T-helper 2 cell treated with Interferon-gamma antibody and Interleukin-4, amounts not matched to agents 5 μg/mL and 100 μg/mL, for 36 hours (primary cell): ENCODE data around the gene MLEC.
"Not testable (repeated sequence)": the region's sequence is repeated elsewhere in the genome, so short reads cannot be mapped to it uniquely, and the experiment has no call there.

Experiments
- DNase-seq: peaks from one replicate; pipeline ENCODE4 v3.0.0; 2021; ENCODE audit warnings: low spot score
- H3K27ac Mint-ChIP-seq: one replicate; pipeline ENCODE4 v1.8.0; 2021; ENCODE audit warnings: mild to moderate bottlenecking, mixed read lengths
- H3K27me3 Mint-ChIP-seq: one replicate; pipeline ENCODE4 v1.8.0; 2021; ENCODE audit warnings: low read depth, mixed read lengths
- H3K36me3 Mint-ChIP-seq: one replicate; pipeline ENCODE4 v1.8.0; 2021; ENCODE audit warnings: low read depth, mixed read lengths
- H3K4me1 Mint-ChIP-seq: one replicate; pipeline ENCODE4 v1.8.0; 2021; ENCODE audit warnings: low read depth, mixed read lengths
- H3K4me3 Mint-ChIP-seq: one replicate; pipeline ENCODE4 v1.8.0; 2022; ENCODE audit warnings: mild to moderate bottlenecking, moderate library complexity, mixed read lengths
- H3K9me3 Mint-ChIP-seq: one replicate; pipeline ENCODE4 v1.8.0; 2021; ENCODE audit warnings: mixed read lengths

The MLEC gene

DNA sequence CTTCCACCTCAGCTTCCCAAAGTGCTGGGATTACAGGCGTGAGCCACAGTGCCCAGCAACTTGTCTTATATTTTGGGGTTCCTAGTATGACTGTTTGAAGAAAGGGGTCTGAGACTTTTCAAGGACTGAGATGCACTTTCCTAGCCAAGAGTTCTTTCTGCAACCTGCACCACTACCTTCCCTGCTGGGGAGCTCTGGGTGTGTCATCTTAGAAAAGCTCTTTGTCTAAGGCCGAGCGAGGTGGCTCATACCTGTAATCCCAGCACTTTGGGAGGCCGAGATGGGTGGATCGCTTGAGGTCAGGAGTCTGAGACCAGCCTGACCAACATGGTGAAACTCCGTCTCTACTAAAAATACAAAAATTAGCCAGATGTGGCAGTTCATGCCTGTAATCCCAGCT is 16.7 kb upstream of the MLEC start:
- not testable (repeated sequence) for H3K4me3 Mint-ChIP-seq, H3K4me1 Mint-ChIP-seq, H3K27ac Mint-ChIP-seq, H3K9me3 Mint-ChIP-seq, DNase-seq, H3K36me3 Mint-ChIP-seq, H3K27me3 Mint-ChIP-seq

DNA sequence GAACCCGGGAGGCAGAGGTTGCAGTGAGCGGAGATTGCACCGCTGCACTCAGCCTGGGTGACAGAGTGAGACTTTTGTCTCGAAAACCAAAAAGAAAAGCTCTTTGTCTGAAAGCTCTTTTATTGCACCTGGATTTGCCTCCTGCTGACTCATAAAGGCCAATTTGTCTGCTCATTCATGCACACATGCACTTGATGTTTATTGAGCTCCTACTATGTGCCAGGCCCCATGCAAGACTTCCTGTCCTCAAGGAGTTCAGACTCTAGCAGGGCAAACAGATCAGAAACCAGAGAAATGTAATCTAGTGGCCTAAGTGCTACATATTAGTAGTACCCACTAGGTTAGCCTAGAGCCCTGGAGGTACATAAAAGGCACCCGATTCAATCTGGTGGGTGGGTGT is 16.3 kb upstream of the MLEC start:
- DNase-seq = no peak
- no peak overlapping the region for H3K27ac Mint-ChIP-seq
- H3K4me3 Mint-ChIP-seq = no peak overlapping the region
- peaks cover 2% of the 10 kb centered on the region for H3K4me1 Mint-ChIP-seq
- H3K27me3 Mint-ChIP-seq = no peaks in the 10 kb centered on the region
- H3K36me3 Mint-ChIP-seq = no peaks in the 10 kb centered on the region
- no peaks in the 10 kb centered on the region for H3K9me3 Mint-ChIP-seq

DNA sequence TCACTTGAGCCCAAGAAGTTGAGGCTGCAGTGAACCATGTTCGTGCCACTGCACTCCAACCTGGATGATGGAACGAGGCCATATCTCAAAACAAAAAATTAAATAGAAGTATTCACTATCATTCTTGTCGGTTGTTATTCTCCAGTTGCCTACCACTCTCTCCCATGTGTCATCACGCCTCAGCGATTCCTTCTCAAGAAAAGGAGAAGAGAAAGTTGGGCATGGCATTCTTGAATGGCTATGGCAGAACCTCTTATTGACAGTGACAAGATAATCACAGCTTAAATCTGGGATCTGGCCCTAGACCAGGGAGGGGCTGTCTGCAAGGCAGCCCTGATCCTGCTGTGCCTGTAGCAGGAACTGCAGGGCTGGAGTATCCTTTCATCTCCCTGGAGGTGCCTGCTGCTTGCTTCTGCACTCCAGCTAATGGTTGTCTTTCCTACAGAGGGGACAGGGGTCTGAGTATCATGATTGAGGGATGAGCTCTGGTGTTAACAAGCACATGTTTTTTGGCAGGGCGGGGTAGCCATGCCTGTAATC is 12.8 kb upstream of the MLEC start:
- no peak overlapping the region for H3K4me3 Mint-ChIP-seq
- no peak overlapping the region for H3K27ac Mint-ChIP-seq
- no peaks in the 10 kb centered on the region for H3K9me3 Mint-ChIP-seq
- H3K4me1 Mint-ChIP-seq = peaks cover 15% of the 10 kb centered on the region
- H3K36me3 Mint-ChIP-seq = no peaks in the 10 kb centered on the region
- no peaks in the 10 kb centered on the region for H3K27me3 Mint-ChIP-seq
- no peak for DNase-seq

DNA sequence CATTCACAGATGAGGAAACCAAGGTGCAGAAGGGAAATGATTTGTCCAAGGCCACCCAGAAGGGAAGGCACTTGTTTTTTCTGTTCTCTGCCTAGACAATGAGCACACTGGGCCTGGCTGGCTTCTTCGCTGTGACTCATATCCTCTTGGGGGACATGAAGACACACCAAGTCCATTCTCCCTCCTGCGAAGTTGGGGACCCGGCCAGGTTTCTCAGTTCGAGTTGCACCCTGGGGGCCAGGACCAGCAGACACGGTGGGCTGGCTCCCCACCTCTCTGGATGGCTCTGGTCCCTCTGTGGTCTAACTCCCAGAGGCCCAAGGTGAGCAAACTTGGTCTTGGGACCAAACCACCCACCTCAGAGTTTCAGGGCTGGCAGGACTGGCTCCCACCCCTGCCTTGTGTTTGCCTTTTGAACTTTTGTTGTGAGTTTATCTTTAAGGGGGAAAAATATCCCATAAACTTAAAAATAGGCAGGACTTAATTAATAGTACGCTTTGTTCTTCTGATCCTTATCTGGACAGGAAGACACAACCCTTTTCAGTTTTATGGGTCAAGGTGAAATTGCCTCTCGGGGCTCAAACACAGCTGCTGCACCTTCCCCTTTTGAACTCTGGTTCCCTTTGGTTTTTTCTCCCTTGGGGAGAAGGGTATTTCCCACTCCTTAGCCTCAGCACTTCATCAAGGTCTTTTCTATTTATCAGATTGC is 9.0 kb upstream of the MLEC start:
- DNase-seq = peak; percentile 18
- peaks cover 18% of the 10 kb centered on the region for H3K4me1 Mint-ChIP-seq
- H3K27me3 Mint-ChIP-seq = no peaks in the 10 kb centered on the region
- H3K27ac Mint-ChIP-seq = peak overlapping the region; percentile 72
- no peaks in the 10 kb centered on the region for H3K9me3 Mint-ChIP-seq
- H3K4me3 Mint-ChIP-seq = peak overlapping the region; percentile 55
- H3K36me3 Mint-ChIP-seq = no peaks in the 10 kb centered on the region

DNA sequence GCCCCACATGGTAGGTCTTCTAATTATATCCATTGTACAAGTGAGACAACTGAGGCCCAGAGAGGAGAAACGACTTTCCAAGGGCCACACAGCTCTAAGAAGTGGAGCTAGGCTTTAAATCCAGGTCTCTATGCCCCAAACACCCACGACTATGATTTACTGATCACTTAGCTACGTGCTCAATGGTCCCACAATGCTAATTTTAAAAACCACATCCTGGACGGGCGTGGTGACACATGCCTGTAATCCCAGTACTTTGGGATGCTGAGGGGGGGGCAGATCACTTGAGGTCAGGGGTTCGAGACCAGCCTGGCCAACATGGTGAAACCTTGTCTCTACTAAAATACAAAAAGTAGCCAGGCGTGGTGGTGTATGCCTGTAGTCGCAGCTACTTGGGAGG is 8.4 kb upstream of the MLEC start:
- DNase-seq = no peak
- H3K36me3 Mint-ChIP-seq = no peaks in the 10 kb centered on the region
- no peaks in the 10 kb centered on the region for H3K9me3 Mint-ChIP-seq
- H3K4me3 Mint-ChIP-seq = peak overlapping the region; percentile 42
- H3K4me1 Mint-ChIP-seq = peaks cover 17% of the 10 kb centered on the region
- peak overlapping the region; percentile 57 for H3K27ac Mint-ChIP-seq
- no peaks in the 10 kb centered on the region for H3K27me3 Mint-ChIP-seq

DNA sequence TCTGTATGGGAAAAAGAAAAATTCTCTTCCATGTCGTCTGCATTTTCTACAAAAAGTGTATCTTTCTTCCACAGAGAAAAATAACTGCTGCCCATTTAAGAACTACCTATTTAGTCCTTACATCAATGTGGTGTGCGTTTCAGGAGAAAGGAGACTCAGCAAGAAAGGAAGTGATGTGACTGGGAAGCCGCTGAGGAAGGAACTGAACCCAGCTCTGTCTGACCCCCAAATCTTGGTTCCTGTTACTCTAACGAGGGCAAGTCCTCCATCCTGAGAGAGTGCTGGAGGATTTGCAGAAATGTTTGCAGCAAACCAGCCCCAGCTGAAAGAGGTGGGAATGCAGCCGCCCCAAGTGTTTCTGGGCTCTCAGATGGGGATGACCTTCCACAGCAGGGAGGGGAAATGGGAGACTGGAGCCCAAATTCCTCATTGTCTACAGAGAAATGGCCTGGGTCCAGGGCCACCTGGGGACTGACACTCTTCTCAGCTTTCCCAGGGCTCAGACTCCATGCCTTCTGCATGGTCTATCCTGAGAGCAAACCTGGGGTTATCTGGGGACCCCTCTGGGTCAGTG is 6.7 kb upstream of the MLEC start:
- Mint-ChIP-seq H3K36me3 (no peaks in the 10 kb centered on the region), H3K27ac (no peak overlapping the region), H3K9me3 (no peaks in the 10 kb centered on the region), H3K4me3 (no peak overlapping the region), H3K4me1 (peaks cover 25% of the 10 kb centered on the region), H3K27me3 (no peaks in the 10 kb centered on the region)
- DNase-seq = no peak

DNA sequence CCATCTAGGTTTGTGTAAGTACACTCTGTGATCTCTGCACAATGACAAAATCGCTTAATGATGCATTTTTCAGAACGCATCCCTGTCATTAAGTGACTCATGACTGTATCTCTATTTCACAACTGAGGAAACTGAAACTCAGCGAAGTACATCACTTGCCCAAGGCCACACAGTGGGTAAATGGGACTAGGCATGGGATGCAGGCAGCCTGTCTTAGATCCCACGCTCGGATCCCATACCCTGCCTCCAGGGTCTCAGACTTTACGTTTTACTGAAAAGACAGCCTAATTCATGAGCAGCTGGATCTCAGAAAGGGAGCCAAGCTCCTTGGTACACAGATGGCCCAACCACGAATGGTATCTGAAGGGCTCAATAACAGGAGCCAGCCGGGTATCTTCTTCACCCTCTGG is 2.4 kb upstream of the MLEC start:
- Mint-ChIP-seq H3K36me3 (peaks cover 3% of the 10 kb centered on the region), H3K4me3 (peak overlapping the region; percentile 66), H3K9me3 (no peaks in the 10 kb centered on the region), H3K27me3 (no peaks in the 10 kb centered on the region), H3K27ac (peak overlapping the region; percentile 81), H3K4me1 (peaks cover 33% of the 10 kb centered on the region)
- peak; percentile 15 for DNase-seq

DNA sequence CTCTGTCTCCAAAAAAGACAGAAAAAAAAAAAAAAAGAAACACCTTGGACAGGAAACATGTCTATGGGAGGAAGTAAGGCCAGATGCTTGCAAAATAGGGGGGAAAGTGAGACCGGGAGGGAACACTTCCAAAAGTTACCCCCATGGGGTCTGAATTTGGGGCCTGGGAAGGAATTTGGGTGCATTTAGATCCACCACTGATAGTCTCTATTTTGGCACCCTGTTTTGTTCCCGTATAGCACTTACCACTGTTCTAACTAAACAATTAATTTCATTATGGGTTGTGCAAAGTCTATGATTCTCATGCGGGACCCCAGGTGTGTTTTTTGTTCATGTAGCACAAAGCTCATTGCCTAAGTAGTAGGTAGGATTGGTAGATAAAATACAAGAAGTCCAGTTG is 1.4 kb upstream of the MLEC start:
- H3K36me3 Mint-ChIP-seq = peaks cover 3% of the 10 kb centered on the region
- H3K4me3 Mint-ChIP-seq = peak overlapping the region; percentile 91
- no peaks in the 10 kb centered on the region for H3K27me3 Mint-ChIP-seq
- peak overlapping the region; percentile 81 for H3K27ac Mint-ChIP-seq
- no peak for DNase-seq
- peaks cover 39% of the 10 kb centered on the region for H3K4me1 Mint-ChIP-seq
- no peaks in the 10 kb centered on the region for H3K9me3 Mint-ChIP-seq

DNA sequence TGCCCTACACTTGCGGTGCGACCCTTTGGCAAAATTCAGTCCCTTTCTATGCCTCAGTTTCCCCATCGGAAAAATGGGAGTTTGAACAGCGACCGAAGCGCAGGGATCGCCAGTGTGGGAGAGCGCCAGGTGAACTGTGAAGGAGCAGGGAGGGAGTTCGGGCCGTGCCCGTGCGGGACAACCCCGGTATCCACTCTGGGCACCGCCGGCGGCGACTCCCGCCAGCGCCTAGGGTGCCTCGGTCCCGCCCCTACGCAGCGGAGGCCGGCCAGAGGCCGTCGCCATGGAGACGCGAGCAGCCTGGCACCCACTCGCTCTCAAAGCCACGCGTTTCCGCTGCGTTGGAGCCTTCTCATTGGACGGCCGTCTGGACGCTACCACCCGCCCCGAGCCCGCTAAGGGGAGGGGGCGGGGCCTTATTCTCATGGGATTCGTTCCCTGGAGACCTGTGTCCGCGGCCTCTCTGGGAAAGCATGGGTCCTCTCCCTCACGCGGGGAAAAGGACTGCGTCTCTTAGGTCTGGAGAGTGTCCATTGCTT is 729 bp upstream of the MLEC start:
- Mint-ChIP-seq H3K9me3 (no peaks in the 10 kb centered on the region), H3K4me1 (peaks cover 45% of the 10 kb centered on the region), H3K4me3 (peak overlapping the region; percentile 91), H3K36me3 (peaks cover 5% of the 10 kb centered on the region), H3K27ac (peak overlapping the region; percentile 92), H3K27me3 (no peaks in the 10 kb centered on the region)
- DNase-seq = peak; percentile 98

DNA sequence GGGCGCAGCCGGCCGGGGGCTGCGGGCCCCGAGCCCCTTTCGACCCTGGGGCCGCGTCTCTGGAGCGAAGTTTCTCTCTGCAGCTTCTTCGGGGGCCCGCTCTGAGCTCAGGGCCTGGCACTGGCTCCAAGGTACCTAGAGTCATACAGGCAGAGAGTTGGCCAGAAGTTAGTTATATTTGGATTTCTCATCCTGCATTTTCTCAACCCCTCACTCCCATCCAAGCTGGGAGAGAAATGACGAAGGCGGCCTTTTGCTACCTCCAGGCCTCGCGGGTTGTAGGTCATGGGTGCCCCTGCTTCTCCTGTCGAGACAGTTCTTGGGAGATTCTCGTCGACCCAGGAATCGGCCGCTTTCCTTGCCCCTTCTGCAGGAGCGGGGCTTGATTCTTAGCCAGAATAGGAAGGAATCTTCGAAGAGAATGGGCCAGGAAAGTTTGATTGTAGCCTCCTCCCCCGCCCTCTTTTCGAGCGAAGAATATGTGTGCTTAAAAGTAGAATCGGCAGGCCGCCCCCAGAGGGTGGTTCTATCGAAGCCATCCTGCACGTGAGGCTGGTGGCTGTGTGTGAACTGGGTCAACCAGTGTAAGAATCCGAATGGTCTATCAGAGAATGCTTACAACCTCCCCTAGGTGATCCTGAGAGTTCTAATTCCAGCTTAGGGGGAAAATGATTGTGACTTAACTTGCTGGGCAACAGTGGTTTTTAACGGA is 785 bp downstream of the MLEC start:
- H3K36me3 Mint-ChIP-seq = peaks cover 12% of the 10 kb centered on the region
- H3K4me1 Mint-ChIP-seq = peaks cover 59% of the 10 kb centered on the region
- no peaks in the 10 kb centered on the region for H3K9me3 Mint-ChIP-seq
- H3K27me3 Mint-ChIP-seq = no peaks in the 10 kb centered on the region
- peak; percentile 28 for DNase-seq
- peak overlapping the region; percentile 58 for H3K27ac Mint-ChIP-seq
- H3K4me3 Mint-ChIP-seq = peak overlapping the region; percentile 92

DNA sequence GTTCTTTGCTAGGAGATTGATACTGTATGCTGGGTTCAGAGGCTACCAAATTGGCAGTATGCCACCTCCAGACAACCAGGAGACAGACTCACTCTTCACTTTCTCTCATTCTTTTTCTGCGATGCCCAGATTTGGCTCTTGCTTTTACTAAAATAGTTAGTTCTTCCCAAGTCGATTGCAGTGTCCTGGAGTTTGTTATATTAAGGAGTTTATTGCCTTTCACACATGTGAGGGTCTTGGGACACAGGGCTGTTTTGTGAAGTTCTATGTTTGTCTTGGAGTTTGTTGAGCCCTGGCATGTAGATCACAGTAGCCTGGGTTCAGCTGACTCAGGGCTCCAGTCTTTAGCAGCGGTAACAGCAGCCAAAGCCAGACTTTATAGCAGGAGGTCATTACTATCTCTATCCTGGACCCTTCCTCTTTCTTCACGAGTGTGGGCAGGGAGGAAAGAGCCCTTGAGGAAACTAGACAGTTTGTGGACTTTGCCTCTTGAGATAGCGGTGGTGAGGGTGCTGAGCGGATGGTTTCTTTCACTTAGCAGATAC is 1.6 kb downstream of the MLEC start:
- H3K9me3 Mint-ChIP-seq = no peaks in the 10 kb centered on the region
- no peaks in the 10 kb centered on the region for H3K27me3 Mint-ChIP-seq
- H3K4me3 Mint-ChIP-seq = peak overlapping the region; percentile 92
- peaks cover 15% of the 10 kb centered on the region for H3K36me3 Mint-ChIP-seq
- H3K4me1 Mint-ChIP-seq = peaks cover 64% of the 10 kb centered on the region
- peak overlapping the region; percentile 17 for H3K27ac Mint-ChIP-seq
- DNase-seq = no peak

DNA sequence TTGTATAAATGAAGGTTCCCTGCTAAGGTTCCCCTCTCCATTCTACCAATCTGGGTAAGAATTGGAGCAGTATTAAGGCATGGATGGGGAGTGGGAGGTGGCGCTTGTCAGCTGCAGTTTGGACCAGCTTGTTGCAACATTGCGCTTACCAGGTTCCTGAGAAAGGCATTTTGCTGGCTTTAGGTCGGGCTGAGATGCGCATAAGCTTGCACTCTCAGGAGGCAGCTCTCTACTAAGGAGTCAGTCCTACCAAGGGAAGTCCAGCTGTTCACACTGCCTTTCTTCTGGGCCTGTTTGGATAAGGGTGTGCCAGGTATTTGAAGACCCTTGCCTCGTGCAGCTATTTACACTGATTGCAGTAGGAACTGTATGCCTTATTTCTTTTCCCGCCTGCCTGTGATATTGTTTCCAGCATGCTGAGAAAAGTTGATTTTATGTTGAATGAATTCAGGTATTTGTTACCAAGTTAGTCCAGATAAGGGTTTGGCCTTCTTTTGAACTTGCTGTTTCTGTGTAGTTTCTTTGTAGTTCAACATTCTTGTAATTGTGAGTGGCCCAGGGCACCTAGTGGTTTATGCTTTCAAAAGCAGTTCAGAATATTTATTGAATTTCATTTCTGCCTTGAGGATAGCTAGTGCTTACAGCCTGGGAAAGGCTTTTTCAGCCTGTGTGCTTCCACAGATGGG is 2.6 kb downstream of the MLEC start:
- Mint-ChIP-seq H3K4me3 (peak overlapping the region; percentile 92), H3K4me1 (peaks cover 64% of the 10 kb centered on the region), H3K36me3 (peaks cover 22% of the 10 kb centered on the region), H3K27me3 (no peaks in the 10 kb centered on the region), H3K9me3 (no peaks in the 10 kb centered on the region), H3K27ac (no peak overlapping the region)
- DNase-seq = no peak

DNA sequence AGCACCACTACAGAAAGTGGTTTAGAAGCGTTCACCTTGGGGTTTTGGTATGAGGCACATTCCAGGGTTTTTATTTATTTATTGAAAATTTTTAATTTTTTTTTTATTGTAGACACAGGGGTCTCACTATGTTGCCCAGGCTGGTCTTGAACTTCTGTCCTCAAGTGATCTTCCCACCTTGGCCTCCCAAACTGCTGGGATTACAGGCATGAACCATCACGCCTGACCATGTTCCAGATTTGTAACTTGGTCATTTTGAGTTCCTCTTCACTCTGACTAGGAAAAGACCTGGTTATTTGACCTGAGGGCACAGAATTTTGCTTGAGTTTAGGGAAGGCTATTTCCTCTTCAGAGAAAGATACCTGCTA is 3.1 kb downstream of the MLEC start:
- no peak overlapping the region for H3K27ac Mint-ChIP-seq
- DNase-seq = no peak
- H3K4me3 Mint-ChIP-seq = peak overlapping the region; percentile 0
- H3K9me3 Mint-ChIP-seq = no peaks in the 10 kb centered on the region
- H3K36me3 Mint-ChIP-seq = peaks cover 27% of the 10 kb centered on the region
- peaks cover 58% of the 10 kb centered on the region for H3K4me1 Mint-ChIP-seq
- no peaks in the 10 kb centered on the region for H3K27me3 Mint-ChIP-seq
